Left ventricle myocardium inferior (tissue), 1 donor: Measurements from ENCODE around the gene AKAP13. TPM values are rescaled to one million over a fixed set of nuclear protein-coding genes. Genes with fewer than 3 reads are reported as not detected.

Experiments used
- DNase-seq: peaks from one replicate; pipeline ENCODE4 v3.0.0-alpha.2; 2020
- H3K27ac ChIP-seq: fragments of 200-600 bp; replicated peaks from 2 replicates; pipeline ENCODE4 v1.8.0; 2021
- H3K27me3 ChIP-seq: fragments of 200-600 bp; 2 replicates; pipeline ENCODE4 v1.8.0; 2021; ENCODE audit warnings: low read depth
- H3K36me3 ChIP-seq: fragments of 200-600 bp; 2 replicates; pipeline ENCODE4 v1.8.0; 2021
- H3K4me1 ChIP-seq: fragments of 200-600 bp; 2 replicates; pipeline ENCODE4 v1.8.0; 2021
- H3K4me3 ChIP-seq: fragments of 200-600 bp; 2 replicates; pipeline ENCODE4 v1.8.0; 2021; ENCODE audit warnings: mild to moderate bottlenecking, moderate library complexity
- H3K9me3 ChIP-seq: fragments of 200-600 bp; replicated peaks from 2 replicates; pipeline ENCODE4 v1.8.0; 2021
- CTCF ChIP-seq: fragments of 200-600 bp; IDR thresholded peaks from 2 replicates; pipeline ENCODE4 v1.8.0; 2021; ENCODE audit warnings: antibody characterized with exemption, mild to moderate bottlenecking, borderline replicate concordance
- intact Hi-C: fragments of 100-400 bp; cut with micrococcal nuclease; formaldehyde crosslinking; loops from one replicate; pipeline ENCODE4 v1.11.0; 2022
- total RNA-seq: library from RNA; stranded (reverse); fragmentation: NEBNext Ultra II Directional; extraction: Animal tissue kit (Norgen Biotek cat#: 25700); gene quantifications from one replicate; pipeline ENCODE4 v1.2.1, GENCODE V29; 2021
- donor health status: DM: no; HTN: yes; CAD: no; lungs with severe emphysema.

AKAP13 gene
- total RNA-seq, 1 donor from 2014 or later: 331 TPM

GRCh38 chr15:85689729-85690128 lies 309.3 kb downstream of the AKAP13 start:
- Histone ChIP-seq H3K4me3 (peak overlapping the region; percentile 49), H3K27me3 (no peaks in the 10 kb centered on the region), H3K9me3 (no peaks in the 10 kb centered on the region), H3K4me1 (peaks cover 97% of the 10 kb centered on the region), H3K27ac (peak overlapping the region; percentile 77), H3K36me3 (peaks cover 60% of the 10 kb centered on the region)
- intact Hi-C loops: loop anchor here (10.0 kb wide), 1 partner anchor 195 kb away; no protein-coding TSS in a partner anchor
- no peak for DNase-seq
- no peak for TF ChIP-seq CTCF

DNA sequence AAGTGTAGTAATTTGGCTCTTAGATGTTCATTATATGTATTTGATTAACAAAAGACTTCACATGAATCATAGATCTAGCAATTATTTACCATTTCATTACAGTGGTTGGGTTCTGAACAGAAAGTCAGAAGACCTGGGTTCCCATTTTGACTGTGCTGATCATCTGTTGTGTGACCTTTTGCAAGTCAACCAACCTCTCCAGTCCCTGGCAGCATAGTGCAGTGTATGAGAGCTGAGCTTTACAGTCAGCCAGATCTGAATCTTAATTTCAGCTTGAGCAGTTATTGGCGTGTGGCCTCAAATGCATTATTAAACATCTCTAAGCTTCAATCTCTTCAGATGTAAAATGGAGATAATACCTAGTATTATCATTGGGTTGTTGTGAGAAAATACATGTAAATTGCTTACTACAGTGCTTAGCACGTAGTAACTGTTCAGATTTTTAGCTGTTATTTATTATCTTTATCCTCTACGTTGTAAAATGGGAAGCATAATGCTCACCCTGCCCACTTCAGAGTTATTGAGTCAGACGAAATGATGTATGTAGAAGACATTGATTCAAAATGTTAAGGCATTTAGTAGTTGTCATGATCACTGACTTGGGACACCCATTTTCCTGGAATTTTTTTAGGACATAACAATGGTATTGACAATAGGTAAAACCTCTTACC lies 310.3 kb downstream of the AKAP13 start:
- H3K4me3 ChIP-seq: peak overlapping the region; percentile 49
- H3K36me3 ChIP-seq: peaks cover 61% of the 10 kb centered on the region
- no peak for DNase-seq
- intact Hi-C loops: loop anchor here (10.0 kb wide), 1 partner anchor 196 kb away; no protein-coding TSS in a partner anchor
- no peaks in the 10 kb centered on the region for H3K27me3 ChIP-seq
- H3K4me1 ChIP-seq: peaks cover 90% of the 10 kb centered on the region
- no peak for TF ChIP-seq CTCF
- peak overlapping the region; percentile 77 for H3K27ac ChIP-seq
- H3K9me3 ChIP-seq: no peaks in the 10 kb centered on the region

DNA sequence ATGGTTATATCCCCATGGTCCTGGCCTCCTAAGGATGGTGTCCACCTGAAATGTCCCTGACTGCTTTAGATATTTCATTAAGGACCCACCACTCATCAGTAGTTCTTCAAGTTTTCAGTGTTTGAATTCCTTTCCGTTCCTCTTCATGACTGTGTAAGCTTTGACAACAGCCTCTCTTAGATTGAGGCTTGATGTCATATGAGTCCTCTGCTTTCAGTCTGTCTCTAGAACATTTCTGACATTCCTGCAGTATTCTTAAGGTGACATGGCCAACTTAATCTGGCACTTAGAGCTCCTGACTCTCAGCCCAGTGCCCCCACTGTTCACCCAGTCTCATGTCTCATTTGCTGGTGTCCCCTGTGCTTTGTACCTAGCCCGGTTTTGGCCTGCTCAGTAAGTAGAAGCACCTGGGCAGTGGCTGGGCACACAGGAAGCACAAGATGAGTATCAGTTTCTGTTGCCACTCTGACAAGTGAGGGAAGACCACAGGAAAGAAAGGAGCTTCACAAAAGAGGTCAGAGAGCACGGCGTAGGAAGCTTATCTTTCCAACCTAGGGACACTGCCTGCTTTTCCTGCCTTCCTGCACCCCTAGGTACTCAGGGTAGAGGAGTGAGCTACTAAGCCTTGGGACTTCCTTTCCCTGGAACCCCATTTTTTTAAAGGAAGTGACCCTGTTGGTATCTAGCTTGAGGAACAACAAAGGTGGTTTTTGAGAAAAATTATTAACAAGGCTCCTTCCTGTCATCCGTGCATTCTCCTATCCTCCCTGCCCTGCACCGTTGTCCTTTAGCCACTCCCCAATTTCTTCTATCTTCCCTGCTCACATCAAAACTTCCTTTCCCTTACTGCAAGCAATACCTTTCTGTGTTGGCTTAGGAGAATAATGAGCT lies 311.2 kb downstream of the AKAP13 start:
- Histone ChIP-seq H3K4me3 (no peak overlapping the region), H3K9me3 (no peaks in the 10 kb centered on the region), H3K36me3 (peaks cover 62% of the 10 kb centered on the region), H3K4me1 (peaks cover 83% of the 10 kb centered on the region), H3K27me3 (no peaks in the 10 kb centered on the region), H3K27ac (peak overlapping the region; percentile 77)
- intact Hi-C loops: loop anchor here (10.0 kb wide), 1 partner anchor 197 kb away; no protein-coding TSS in a partner anchor
- no peak for DNase-seq
- TF ChIP-seq CTCF: no peak

GRCh38 chr15:85692321-85692720 lies 311.9 kb downstream of the AKAP13 start:
- TF ChIP-seq CTCF: no peak
- intact Hi-C loops: loop anchor here (10.0 kb wide), 1 partner anchor 198 kb away; no protein-coding TSS in a partner anchor
- H3K9me3 ChIP-seq: no peaks in the 10 kb centered on the region
- no peak for DNase-seq
- H3K36me3 ChIP-seq: peaks cover 62% of the 10 kb centered on the region
- H3K4me1 ChIP-seq: peaks cover 76% of the 10 kb centered on the region
- peak overlapping the region; percentile 77 for H3K27ac ChIP-seq
- no peaks in the 10 kb centered on the region for H3K27me3 ChIP-seq
- H3K4me3 ChIP-seq: no peak overlapping the region

GRCh38 chr15:85692873-85693272 lies 312.5 kb downstream of the AKAP13 start:
- intact Hi-C loops: loop anchor here (10.0 kb wide), 1 partner anchor 198 kb away; no protein-coding TSS in a partner anchor
- Histone ChIP-seq H3K27ac (peak overlapping the region; percentile 77), H3K4me1 (peaks cover 70% of the 10 kb centered on the region)

More at GRCh38 chr15:85692873-85693272, 312.5 kb downstream of the AKAP13 start:
- Histone ChIP-seq H3K4me3 (no peak overlapping the region), H3K27me3 (no peaks in the 10 kb centered on the region), H3K9me3 (no peaks in the 10 kb centered on the region), H3K36me3 (peaks cover 60% of the 10 kb centered on the region)
- no peak for TF ChIP-seq CTCF
- no peak for DNase-seq
